ENCODE measurements around the gene PRR35. TPM values are rescaled to one million over a fixed set of nuclear protein-coding genes. Genes with fewer than 3 reads are reported as not detected.

Gene PRR35
- polyA plus RNA-seq, 1 donor (not counting 4 experiments of a cell fraction or from before 2014, with no cell fraction given): not detected

DNA sequence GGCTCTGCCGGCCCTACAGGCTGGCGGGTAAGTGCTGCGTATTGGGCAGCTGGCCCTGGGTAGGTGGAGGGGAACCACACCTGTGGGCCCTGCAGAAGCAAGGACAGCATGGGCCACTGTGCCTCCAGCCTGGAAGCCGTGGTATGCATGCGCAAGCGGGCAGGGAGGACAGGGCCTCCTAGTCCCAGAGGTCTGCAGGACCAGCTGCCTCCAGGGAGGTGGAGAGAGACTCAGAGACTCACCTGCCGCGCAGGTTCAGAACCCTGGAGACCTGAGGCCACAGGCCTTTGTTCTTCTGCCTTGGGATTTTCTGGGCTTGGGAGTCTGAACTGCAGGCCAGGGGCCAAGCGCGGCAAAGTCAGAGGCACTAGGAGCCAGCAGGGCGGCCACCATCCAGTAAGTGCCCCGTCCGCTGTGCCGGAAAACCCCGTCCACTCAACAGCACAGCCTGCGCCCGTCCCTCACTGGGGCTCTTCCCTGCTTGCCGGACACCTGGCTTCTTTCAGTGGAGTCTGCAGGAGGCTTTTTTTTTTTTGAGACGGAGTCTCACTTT is 20.8 kb downstream of the PRR35 start:
- H3K9me1 ChIP-seq (ENCODE audit: control insufficient read depth, extremely low read depth, insufficient read depth, low read length): no peaks in the 10 kb centered on the region
- no peak overlapping the region for H3K4me2 ChIP-seq (ENCODE audit: control insufficient read depth, extremely low read depth, insufficient read depth, low read depth, low read length)
- no peak for TF ChIP-seq EZH2 (IDR thresholded peaks at IDR 0.05; ENCODE audit: low read length)
- TF ChIP-seq, protein P1, sequence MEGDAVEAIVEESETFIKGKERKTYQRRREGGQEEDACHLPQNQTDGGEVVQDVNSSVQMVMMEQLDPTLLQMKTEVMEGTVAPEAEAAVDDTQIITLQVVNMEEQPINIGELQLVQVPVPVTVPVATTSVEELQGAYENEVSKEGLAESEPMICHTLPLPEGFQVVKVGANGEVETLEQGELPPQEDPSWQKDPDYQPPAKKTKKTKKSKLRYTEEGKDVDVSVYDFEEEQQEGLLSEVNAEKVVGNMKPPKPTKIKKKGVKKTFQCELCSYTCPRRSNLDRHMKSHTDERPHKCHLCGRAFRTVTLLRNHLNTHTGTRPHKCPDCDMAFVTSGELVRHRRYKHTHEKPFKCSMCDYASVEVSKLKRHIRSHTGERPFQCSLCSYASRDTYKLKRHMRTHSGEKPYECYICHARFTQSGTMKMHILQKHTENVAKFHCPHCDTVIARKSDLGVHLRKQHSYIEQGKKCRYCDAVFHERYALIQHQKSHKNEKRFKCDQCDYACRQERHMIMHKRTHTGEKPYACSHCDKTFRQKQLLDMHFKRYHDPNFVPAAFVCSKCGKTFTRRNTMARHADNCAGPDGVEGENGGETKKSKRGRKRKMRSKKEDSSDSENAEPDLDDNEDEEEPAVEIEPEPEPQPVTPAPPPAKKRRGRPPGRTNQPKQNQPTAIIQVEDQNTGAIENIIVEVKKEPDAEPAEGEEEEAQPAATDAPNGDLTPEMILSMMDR (optimal IDR thresholded peaks at IDR 0.05 in 1 of 3, IDR thresholded peaks at IDR 0.05 in 1 of 3, conservative IDR thresholded peaks at IDR 0.05 in 1 of 3; ENCODE audit: extremely low read depth in 1 of 3, insufficient read depth in 2 of 3, low read length in 3 of 3): no peak
- DNase-seq (ENCODE audit: low read depth, low spot score) (no peak), FAIRE-seq (no peak)
- dilution Hi-C loops (cut with MboI; ENCODE audit: extremely low pct_ligation_motif_present, low sequenced_read_pairs): no loop called here
- peaks cover 2% of the 10 kb centered on the region for H4K20me1 ChIP-seq (ENCODE audit: control insufficient read depth, extremely low read depth, insufficient read depth, low read length)
- H3K4me1 ChIP-seq (ENCODE audit: control insufficient read depth, extremely low read depth, insufficient read depth, low read length): no peaks in the 10 kb centered on the region
- no peaks in the 10 kb centered on the region for H3K79me2 ChIP-seq (ENCODE audit: control insufficient read depth, insufficient read depth, low read length)
- H3K9ac ChIP-seq (ENCODE audit: control insufficient read depth, extremely low read depth, insufficient read depth, low read length): no peak overlapping the region
- no peak overlapping the region for H3K4me3 ChIP-seq (ENCODE audit: control insufficient read depth in 2 of 3, extremely low read depth in 1 of 3, insufficient read depth in 2 of 3, low read depth in 1 of 3, low read length in 3 of 3)
- no peaks in the 10 kb centered on the region for H3K9me3 ChIP-seq (ENCODE audit: control insufficient read depth, low read depth, low read length)
- no peak overlapping the region for H3K27ac ChIP-seq (ENCODE audit: control insufficient read depth, insufficient read depth, low read length)
- H3K27me3 ChIP-seq (ENCODE audit: control insufficient read depth, extremely low read depth, insufficient read depth, low read length): peaks cover 3% of the 10 kb centered on the region
- H2AFZ ChIP-seq (ENCODE audit: control insufficient read depth, low read length): no peak overlapping the region
- peaks cover 0 to 5% of the 10 kb centered on the region in 2 experiments for H3K36me3 ChIP-seq (ENCODE audit: control insufficient read depth in 2 of 2, extremely low read depth in 1 of 2, insufficient read depth in 2 of 2, low read length in 2 of 2)

DNA sequence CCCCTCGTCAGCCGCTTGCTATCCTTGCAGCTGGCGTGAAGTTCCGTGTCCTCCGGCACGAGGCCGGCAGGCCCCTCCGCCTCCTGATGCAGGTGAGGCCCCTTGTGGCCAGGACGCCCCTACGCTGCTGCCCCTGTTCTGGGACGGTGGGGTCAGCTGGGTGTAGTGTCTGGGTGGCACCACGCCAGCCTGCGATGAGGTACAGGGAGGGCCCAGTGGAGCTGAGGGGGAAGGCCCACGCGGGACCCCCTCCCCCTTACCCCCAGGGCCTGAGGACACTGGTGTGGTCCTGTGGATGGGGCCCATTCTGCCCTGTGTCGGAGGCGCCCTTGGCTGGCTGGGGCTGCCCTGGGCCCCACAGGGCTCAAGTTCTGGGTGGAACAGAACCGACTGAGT is 22.0 kb downstream of the PRR35 start:
- no peak for DNase-seq (ENCODE audit: low read depth, low spot score)
- no peak overlapping the region for H2AFZ ChIP-seq (ENCODE audit: control insufficient read depth, low read length)
- H3K9me1 ChIP-seq (ENCODE audit: control insufficient read depth, extremely low read depth, insufficient read depth, low read length): no peaks in the 10 kb centered on the region
- H3K79me2 ChIP-seq (ENCODE audit: control insufficient read depth, insufficient read depth, low read length): no peaks in the 10 kb centered on the region
- H3K27me3 ChIP-seq (ENCODE audit: control insufficient read depth, extremely low read depth, insufficient read depth, low read length): peaks cover 3% of the 10 kb centered on the region
- H3K27ac ChIP-seq (ENCODE audit: control insufficient read depth, insufficient read depth, low read length): no peak overlapping the region
- H4K20me1 ChIP-seq (ENCODE audit: control insufficient read depth, extremely low read depth, insufficient read depth, low read length): peaks cover 2% of the 10 kb centered on the region
- peaks cover 0 to 4% of the 10 kb centered on the region in 2 experiments for H3K36me3 ChIP-seq (ENCODE audit: control insufficient read depth in 2 of 2, extremely low read depth in 1 of 2, insufficient read depth in 2 of 2, low read length in 2 of 2)
- H3K4me3 ChIP-seq (ENCODE audit: control insufficient read depth in 2 of 3, extremely low read depth in 1 of 3, insufficient read depth in 2 of 3, low read depth in 1 of 3, low read length in 3 of 3): no peak overlapping the region
- H3K9me3 ChIP-seq (ENCODE audit: control insufficient read depth, low read depth, low read length): no peaks in the 10 kb centered on the region
- TF ChIP-seq, protein P1 (optimal IDR thresholded peaks at IDR 0.05 in 1 of 3, IDR thresholded peaks at IDR 0.05 in 1 of 3, conservative IDR thresholded peaks at IDR 0.05 in 1 of 3; ENCODE audit: extremely low read depth in 1 of 3, insufficient read depth in 2 of 3, low read length in 3 of 3): no peak
- no peak for TF ChIP-seq EZH2 (IDR thresholded peaks at IDR 0.05; ENCODE audit: low read length)
- peaks cover under 1% of the 10 kb centered on the region for H3K4me1 ChIP-seq (ENCODE audit: control insufficient read depth, extremely low read depth, insufficient read depth, low read length)
- H3K4me2 ChIP-seq (ENCODE audit: control insufficient read depth, extremely low read depth, insufficient read depth, low read depth, low read length): no peak overlapping the region
- no peak overlapping the region for H3K9ac ChIP-seq (ENCODE audit: control insufficient read depth, extremely low read depth, insufficient read depth, low read length)
- dilution Hi-C loops (cut with MboI; ENCODE audit: extremely low pct_ligation_motif_present, low sequenced_read_pairs): no loop called here
- FAIRE-seq: no peak

All from keratinocyte (primary cell).